Keratinocyte (primary cell): ENCODE data around the gene ZIC4. TPM values are rescaled to one million over a fixed set of nuclear protein-coding genes. Genes with fewer than 3 reads are reported as not detected.

ENCODE experiments used
- DNase-seq: peaks from one replicate; pipeline ENCODE4 v3.0.0-alpha.2; 2011; ENCODE audit warnings: low read depth, missing footprints, low spot score
- FAIRE-seq: peaks from 2 replicates; lab custom pipeline; 2011; peaks lifted over from hg19 to GRCh38; lab: Jason Lieb, UNC
- H2AFZ ChIP-seq: 2 replicates; pipeline ENCODE4 v1.6.0; 2012; ENCODE audit warnings: low read length, control low read depth, inconsistent platforms; ENCODE audit not compliant: control insufficient read depth
- H3K27ac ChIP-seq: 2 replicates; pipeline ENCODE4 v1.5.1; 2011; ENCODE audit warnings: low read length; ENCODE audit not compliant: control insufficient read depth, insufficient read depth
- H3K27me3 ChIP-seq: 3 replicates; pipeline ENCODE4 v1.6.0; 2011; ENCODE audit warnings: low read length; ENCODE audit not compliant: control insufficient read depth, insufficient read depth; ENCODE audit errors: extremely low read depth
- H3K36me3 ChIP-seq, 2 experiments: 2 replicates in 1 of 2; 3 replicates in 1 of 2; pipeline ENCODE4 v1.5.1; 2011; ENCODE audit warnings: low read length in 2 of 2, mild to moderate bottlenecking in 1 of 2; ENCODE audit not compliant: control insufficient read depth in 2 of 2, insufficient read depth in 2 of 2; ENCODE audit errors: extremely low read depth in 1 of 2
- H3K4me1 ChIP-seq: 3 replicates; pipeline ENCODE4 v1.5.1; 2011; ENCODE audit warnings: low read length; ENCODE audit not compliant: control insufficient read depth, insufficient read depth; ENCODE audit errors: extremely low read depth
- H3K4me2 ChIP-seq: 3 replicates; pipeline ENCODE4 v1.6.0; 2011; ENCODE audit warnings: low read depth, low read length; ENCODE audit not compliant: control insufficient read depth, insufficient read depth; ENCODE audit errors: extremely low read depth
- H3K4me3 ChIP-seq, 3 experiments: fragments of 200-600 bp in 1 of 3; sonication (generic) in 1 of 3; 2 replicates in 2 of 3; 3 replicates in 1 of 3; pipeline ENCODE4 v1.5.1; 2011 to 2016; ENCODE audit warnings: low read length in 3 of 3, mild to moderate bottlenecking in 3 of 3, control low read depth in 2 of 3, inconsistent platforms in 1 of 3, low read depth in 1 of 3, mixed read lengths in 1 of 3, mixed run types in 1 of 3, moderate library complexity in 1 of 3; ENCODE audit not compliant: control insufficient read depth in 2 of 3, insufficient read depth in 2 of 3; ENCODE audit errors: extremely low read depth in 1 of 3
- H3K79me2 ChIP-seq: 2 replicates; pipeline ENCODE4 v1.6.0; 2012; ENCODE audit warnings: low read length; ENCODE audit not compliant: control insufficient read depth, insufficient read depth
- H3K9ac ChIP-seq: 3 replicates; pipeline ENCODE4 v1.6.0; 2011; ENCODE audit warnings: low read length; ENCODE audit not compliant: control insufficient read depth, insufficient read depth; ENCODE audit errors: extremely low read depth
- H3K9me1 ChIP-seq: 3 replicates; pipeline ENCODE4 v1.6.0; 2011; ENCODE audit warnings: low read length; ENCODE audit not compliant: control insufficient read depth, insufficient read depth; ENCODE audit errors: extremely low read depth
- H3K9me3 ChIP-seq: 2 replicates; pipeline ENCODE4 v1.5.1; 2012; ENCODE audit warnings: low read depth, low read length; ENCODE audit not compliant: control insufficient read depth
- H4K20me1 ChIP-seq: 3 replicates; pipeline ENCODE4 v1.6.0; 2011; ENCODE audit warnings: low read length; ENCODE audit not compliant: control insufficient read depth, insufficient read depth; ENCODE audit errors: extremely low read depth
- EZH2 ChIP-seq: IDR thresholded peaks from one replicate; pipeline ENCODE4 v1.6.1; 2012; ENCODE audit warnings: inconsistent platforms, mild to moderate bottlenecking, low read length, moderate library complexity
- dilution Hi-C: fragments of 300-500 bp; cut with MboI; formaldehyde crosslinking; loops from one replicate; pipeline ENCODE4 v1.7.0; 2020; ENCODE audit warnings: low sequenced_read_pairs; ENCODE audit not compliant: extremely low pct_ligation_motif_present
- polyA plus RNA-seq, 5 experiments: library from polyadenylated mRNA; depleted of rRNA in 3 of 5; stranded (reverse) in 3 of 5; stranded (forward) in 1 of 5; unstranded in 1 of 5; fragments of >200 nt; gene quantifications; 1 replicate in 1 of 5; 2 replicates in 3 of 5; 3 replicates in 1 of 5; pipeline versions ENCODE4 v1.2.1 to v1.2.3, GENCODE V29; 2011 to 2012; ENCODE audit warnings: missing spikeins in 2 of 5, low read depth in 1 of 5, low replicate concordance in 1 of 5
- TF ChIP-seq, protein P1 (sequence below), 3 experiments: IDR thresholded peaks in 1 of 3; conservative IDR thresholded peaks in 1 of 3; optimal IDR thresholded peaks in 1 of 3; 2 replicates in 2 of 3; 3 replicates in 1 of 3; pipeline versions ENCODE3 to v1.5.1; 2011; ENCODE audit warnings: low read length in 3 of 3, mild to moderate bottlenecking in 3 of 3, moderate library complexity in 2 of 3, control low read depth in 1 of 3, inconsistent platforms in 1 of 3; ENCODE audit not compliant: insufficient read depth in 2 of 3; ENCODE audit errors: extremely low read depth in 1 of 3

Gene ZIC4
- polyA plus RNA-seq, 1 donor (not counting 4 experiments of a cell fraction or from before 2014, with no cell fraction given), result not detected

DNA sequence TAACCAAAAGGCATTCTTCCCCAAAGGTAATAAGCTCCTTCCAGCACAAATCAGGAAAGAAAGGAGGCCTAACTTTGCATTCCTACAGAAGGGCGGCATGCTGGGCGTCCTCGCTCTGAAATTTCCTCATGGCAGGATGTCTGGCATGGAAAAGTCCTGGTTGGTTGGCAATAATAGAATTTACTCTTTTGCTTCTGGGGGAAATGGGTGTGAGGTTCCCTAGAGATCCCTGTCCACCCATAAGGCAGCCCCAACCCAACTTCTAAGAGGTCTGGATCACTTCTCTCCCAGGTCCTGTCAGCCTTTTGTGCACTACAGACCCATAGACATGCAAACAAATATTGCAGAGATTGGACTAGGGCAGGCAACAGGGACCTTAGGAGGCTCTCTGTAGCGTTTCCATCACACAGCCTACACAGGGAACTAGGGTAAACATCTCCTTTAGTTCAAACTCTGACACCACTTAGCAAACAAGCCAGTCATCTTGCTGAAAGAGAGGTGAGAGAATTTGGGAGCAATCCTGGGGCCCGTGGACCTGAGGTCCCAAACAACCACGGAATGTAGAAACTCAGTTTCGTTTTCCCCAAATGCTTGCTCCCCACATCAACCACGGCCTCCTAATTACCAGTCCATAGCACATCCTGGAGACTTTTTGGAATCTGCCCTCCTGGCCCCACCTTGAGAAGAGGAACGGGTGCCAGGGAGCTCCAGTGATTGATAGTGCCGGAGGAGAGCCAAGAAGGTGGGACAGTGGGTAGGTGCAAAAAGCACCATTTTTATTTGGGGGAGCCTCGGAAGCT lies 2.1 kb downstream of the ZIC4 start:
- no peaks in the 10 kb centered on the region for H3K9me1 ChIP-seq
- no peak overlapping the region for H3K27ac ChIP-seq
- FAIRE-seq (no peak), DNase-seq (no peak)
- H3K4me2 ChIP-seq, result no peak overlapping the region
- H3K27me3 ChIP-seq, result peaks cover 57% of the 10 kb centered on the region
- no peaks in the 10 kb centered on the region for H4K20me1 ChIP-seq
- no peak overlapping the region for H3K4me3 ChIP-seq
- H3K9ac ChIP-seq, result no peak overlapping the region
- dilution Hi-C loops, result no loop called here
- H3K79me2 ChIP-seq, result no peaks in the 10 kb centered on the region
- H3K9me3 ChIP-seq, result peaks cover 3% of the 10 kb centered on the region
- no peaks in the 10 kb centered on the region for H3K36me3 ChIP-seq
- no peaks in the 10 kb centered on the region for H3K4me1 ChIP-seq
- H2AFZ ChIP-seq, result no peak overlapping the region
- TF ChIP-seq EZH2, result no peak
- TF ChIP-seq, protein P1, sequence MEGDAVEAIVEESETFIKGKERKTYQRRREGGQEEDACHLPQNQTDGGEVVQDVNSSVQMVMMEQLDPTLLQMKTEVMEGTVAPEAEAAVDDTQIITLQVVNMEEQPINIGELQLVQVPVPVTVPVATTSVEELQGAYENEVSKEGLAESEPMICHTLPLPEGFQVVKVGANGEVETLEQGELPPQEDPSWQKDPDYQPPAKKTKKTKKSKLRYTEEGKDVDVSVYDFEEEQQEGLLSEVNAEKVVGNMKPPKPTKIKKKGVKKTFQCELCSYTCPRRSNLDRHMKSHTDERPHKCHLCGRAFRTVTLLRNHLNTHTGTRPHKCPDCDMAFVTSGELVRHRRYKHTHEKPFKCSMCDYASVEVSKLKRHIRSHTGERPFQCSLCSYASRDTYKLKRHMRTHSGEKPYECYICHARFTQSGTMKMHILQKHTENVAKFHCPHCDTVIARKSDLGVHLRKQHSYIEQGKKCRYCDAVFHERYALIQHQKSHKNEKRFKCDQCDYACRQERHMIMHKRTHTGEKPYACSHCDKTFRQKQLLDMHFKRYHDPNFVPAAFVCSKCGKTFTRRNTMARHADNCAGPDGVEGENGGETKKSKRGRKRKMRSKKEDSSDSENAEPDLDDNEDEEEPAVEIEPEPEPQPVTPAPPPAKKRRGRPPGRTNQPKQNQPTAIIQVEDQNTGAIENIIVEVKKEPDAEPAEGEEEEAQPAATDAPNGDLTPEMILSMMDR (optimal IDR thresholded peaks at IDR 0.05 in 1 of 3, IDR thresholded peaks at IDR 0.05 in 1 of 3, conservative IDR thresholded peaks at IDR 0.05 in 1 of 3; ENCODE audit: extremely low read depth in 1 of 3, insufficient read depth in 2 of 3, low read length in 3 of 3), result no peak

DNA sequence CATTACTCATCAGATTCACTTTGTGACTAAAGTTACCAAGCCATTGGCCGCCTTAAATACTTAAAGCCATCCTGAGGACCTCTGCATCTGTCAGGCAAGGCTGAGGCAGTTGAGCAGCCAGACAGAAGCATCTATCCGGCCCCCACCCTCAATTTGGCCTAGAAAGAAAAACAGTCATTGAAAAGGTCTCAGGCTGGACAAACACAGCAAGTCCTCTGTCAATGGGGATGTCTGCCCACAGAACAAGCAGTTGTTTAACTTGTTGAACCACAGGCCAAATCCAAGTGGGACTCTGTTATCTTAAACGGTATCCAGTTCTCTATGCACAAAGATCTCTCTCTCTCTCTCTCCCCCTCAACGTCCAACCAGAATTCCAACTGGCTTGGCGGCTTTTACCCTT lies 2.8 kb downstream of the ZIC4 start:
- no peak for TF ChIP-seq EZH2
- TF ChIP-seq, protein P1 (optimal IDR thresholded peaks at IDR 0.05 in 1 of 3, IDR thresholded peaks at IDR 0.05 in 1 of 3, conservative IDR thresholded peaks at IDR 0.05 in 1 of 3; ENCODE audit: extremely low read depth in 1 of 3, insufficient read depth in 2 of 3, low read length in 3 of 3), result no peak
- H4K20me1 ChIP-seq, result no peaks in the 10 kb centered on the region
- H3K4me3 ChIP-seq, result no peak overlapping the region
- FAIRE-seq (no peak), DNase-seq (no peak)
- H3K4me1 ChIP-seq, result no peaks in the 10 kb centered on the region
- H3K27me3 ChIP-seq, result peaks cover 51% of the 10 kb centered on the region
- H3K9me1 ChIP-seq, result no peaks in the 10 kb centered on the region
- H3K4me2 ChIP-seq, result no peak overlapping the region
- H3K27ac ChIP-seq, result no peak overlapping the region
- H3K9ac ChIP-seq, result no peak overlapping the region
- dilution Hi-C loops, result no loop called here
- no peak overlapping the region for H2AFZ ChIP-seq
- H3K9me3 ChIP-seq, result peaks cover 3% of the 10 kb centered on the region
- H3K36me3 ChIP-seq, result no peaks in the 10 kb centered on the region
- no peaks in the 10 kb centered on the region for H3K79me2 ChIP-seq
